GM18502 (cell line): ENCODE data around the gene USH1C.

ENCODE experiments used
- ATAC-seq: cut with Tn5 transposase; IDR thresholded peaks from one replicate; pipeline ENCODE4 v1.9.1; 2021; ENCODE audit warnings: mild to moderate bottlenecking; ENCODE audit not compliant: unreplicated experiment, poor library complexity

Gene USH1C

GRCh38 chr11:17446482-17446881 lies 97.7 kb downstream of the USH1C start:
- ATAC-seq = no peak

- no peak for ATAC-seq
Observed at GRCh38 chr11:17445240-17445795, 98.9 kb downstream of the USH1C start.

GRCh38 chr11:17443926-17444690 lies 100.1 kb downstream of the USH1C start:
- no peak for ATAC-seq
